ENCODE results near the gene SLC29A1. TPM values are rescaled to one million over a fixed set of nuclear protein-coding genes. Genes with fewer than 3 reads are reported as not detected.
A peak's percentile ranks its signal among the peaks of the same experiment; 100 is the strongest.

Gene SLC29A1
- total and polyA plus RNA-seq, 2 of the 8 experiments (the other 6 are each of a cell fraction or from before 2014, with no cell fraction given) = 187 to 558 TPM

GRCh38 chr6:44233567-44234100 lies 10.2 kb downstream of the SLC29A1 start:
- Histone ChIP-seq H3K27me3 (replicated peaks in 1 of 4; ENCODE audit: control insufficient read depth in 3 of 4, extremely low read depth in 1 of 4, insufficient read depth in 3 of 4, low read length in 3 of 4) (no peaks in the 10 kb centered on the region; a peak in 1 of 7 replicates), H2AK5ac (ENCODE audit: low read depth, low read length) (no peak overlapping the region), H3K27ac (ENCODE audit: low read depth, low read length) (peak overlapping the region; percentile 1; the same call in 1 of the 2 replicates), H2BK12ac (ENCODE audit: low read depth, low read length) (no peak overlapping the region), H2BK5ac (ENCODE audit: low read depth, low read length) (no peak overlapping the region), H3K9ac (replicated peaks in 1 of 4; ENCODE audit: extremely low read depth in 1 of 4, low read depth in 3 of 4, low read length in 3 of 4) (no peak overlapping the region), H4K5ac (ENCODE audit: insufficient read length, low read depth, low read length) (no peak overlapping the region), H4K20me1 (replicated peaks in 1 of 2; ENCODE audit: control insufficient read depth in 1 of 2, insufficient read depth in 2 of 2, low read length in 2 of 2) (peaks cover 6 to 17% of the 10 kb centered on the region in 2 experiments), H3K18ac (ENCODE audit: extremely low read depth, low read length) (no peak overlapping the region), H3K79me2 (ENCODE audit: control insufficient read depth in 1 of 2, insufficient read depth in 2 of 2, low read length in 2 of 2) (0 out of 4 replicates have a peak, but pooled peaks cover 0 to 4% of the 10 kb centered on the region in 2 experiments), H3K36me3 (ENCODE audit: control insufficient read depth in 2 of 4, insufficient read depth in 4 of 4, low read length in 3 of 4) (peaks cover 35 to 57% (median 51%) of the 10 kb centered on the region in 4 experiments), H3K9me3 (ENCODE audit: insufficient read depth in 2 of 2, low read depth in 1 of 2, low read length in 1 of 2) (no peaks in the 10 kb centered on the region), H3K23me2 (ENCODE audit: low read depth, low read length) (peaks cover 4% of the 10 kb centered on the region; the same call in 1 of the 2 replicates), H2BK20ac (ENCODE audit: low read length) (no peak overlapping the region), H3K4ac (replicated peaks; ENCODE audit: insufficient read length, low read depth, low read length) (no peak overlapping the region), H3K14ac (ENCODE audit: insufficient read length) (no peak overlapping the region), H2BK15ac (ENCODE audit: low read length) (0 out of 2 replicates have a peak overlapping the region, but pooled peaks have one; percentile 14), H3K4me2 (ENCODE audit: insufficient read depth in 1 of 2, low read depth in 2 of 2, low read length in 2 of 2) (no peak overlapping the region), H3K4me1 (replicated peaks in 1 of 4; ENCODE audit: control insufficient read depth in 3 of 4, insufficient read depth in 4 of 4, low read length in 3 of 4) (peaks cover 4 to 15% (median 9%) of the 10 kb centered on the region in 4 experiments; a peak in 6 of 7 replicates), H3K23ac (ENCODE audit: insufficient read length) (no peak overlapping the region), H3K56ac (replicated peaks; ENCODE audit: insufficient read length, low read depth, low read length) (no peak overlapping the region), H3K79me1 (ENCODE audit: low read depth, low read length) (peaks cover 11% of the 10 kb centered on the region), H2BK120ac (replicated peaks; ENCODE audit: low read depth, low read length) (no peak overlapping the region), H3K4me3 (ENCODE audit: extremely low read depth in 1 of 4, insufficient read depth in 2 of 4, low read depth in 3 of 4, low read length in 4 of 4) (no peak overlapping the region), H4K91ac (replicated peaks; ENCODE audit: insufficient read length, low read length) (no peak overlapping the region), H2AFZ (ENCODE audit: low read length) (no peak overlapping the region), H4K8ac (ENCODE audit: extremely low read depth, insufficient read depth, low read length) (no peak overlapping the region)
- WGBS, 2 experiments (ENCODE audit: extremely low coverage in 1 of 2, insufficient coverage in 1 of 2, insufficient read length in 1 of 2, insufficient replicate concordance in 2 of 2, low coverage in 1 of 2, low lambda C conversion rate in 2 of 2, missing lambda C conversion rate in 1 of 2) = 85% methylated on average over 14 of the region's 14 CpGs; no CpG with 5 or more reads in 1 of the 2 experiments
- no peak for TF ChIP-seq RBBP5 (IDR thresholded peaks at IDR 0.05; ENCODE audit: borderline replicate concordance, low read depth, low read length)
- no peak for TF ChIP-seq ZNF274 (IDR thresholded peaks at IDR 0.05; ENCODE audit: borderline replicate concordance, extremely low read depth, low read length)
- no peak for TF ChIP-seq ASH2L (IDR thresholded peaks at IDR 0.05; ENCODE audit: low read length)
- TF ChIP-seq SRF (IDR thresholded peaks at IDR 0.05; ENCODE audit: low read depth, low read length) = no peak
- no peak for TF ChIP-seq HDAC6 (IDR thresholded peaks at IDR 0.05; ENCODE audit: low read depth, low read length)
- TF ChIP-seq PHF8 (conservative IDR thresholded peaks at IDR 0.05; ENCODE audit: low read depth, low read length) = no peak
- TF ChIP-seq GABPA (IDR thresholded peaks at IDR 0.05; ENCODE audit: borderline replicate concordance, insufficient read depth, low read length) = no peak
- TF ChIP-seq GTF2F1 (IDR thresholded peaks at IDR 0.05; ENCODE audit: borderline replicate concordance, low read depth, low read length) = no peak
- TF ChIP-seq JUN (IDR thresholded peaks at IDR 0.05; ENCODE audit: low read depth, low read length) = no peak
- no peak for DNase-seq (ENCODE audit: low read depth in 1 of 2, low spot score in 2 of 2)
- no peak for FAIRE-seq
- CTCF ChIA-PET (ENCODE audit: partially characterized antibody) = interaction anchor here (1.1 to 19.4 kb wide), 25 partner anchors 8 to 153 kb away, joined by 3 to 287 read pairs (median 18); partner anchors contain the start of genes CAPN11, HSP90AB1, MYMX and SLC29A1
- POLR2A ChIA-PET (ENCODE audit: partially characterized antibody) = interaction anchor here (0.7 to 21.0 kb wide), 15 partner anchors 9 to 271 kb away, joined by 3 to 581 read pairs (median 5); partner anchors contain the start of genes HSP90AB1, SLC29A1 and SLC35B2
